ENCODE results near the gene ETV5.

ETV5 gene

GRCh38 chr3:186095561-186096081 is 13.3 kb downstream of the ETV5 start:
- no peak for DNase-seq (ENCODE audit: low spot score)

GRCh38 chr3:186094696-186095425 is 14.0 kb downstream of the ETV5 start:
- DNase-seq (ENCODE audit: low spot score) = no peak

GRCh38 chr3:186094271-186094670 is 14.6 kb downstream of the ETV5 start:
- DNase-seq (ENCODE audit: low spot score) = no peak

DNA sequence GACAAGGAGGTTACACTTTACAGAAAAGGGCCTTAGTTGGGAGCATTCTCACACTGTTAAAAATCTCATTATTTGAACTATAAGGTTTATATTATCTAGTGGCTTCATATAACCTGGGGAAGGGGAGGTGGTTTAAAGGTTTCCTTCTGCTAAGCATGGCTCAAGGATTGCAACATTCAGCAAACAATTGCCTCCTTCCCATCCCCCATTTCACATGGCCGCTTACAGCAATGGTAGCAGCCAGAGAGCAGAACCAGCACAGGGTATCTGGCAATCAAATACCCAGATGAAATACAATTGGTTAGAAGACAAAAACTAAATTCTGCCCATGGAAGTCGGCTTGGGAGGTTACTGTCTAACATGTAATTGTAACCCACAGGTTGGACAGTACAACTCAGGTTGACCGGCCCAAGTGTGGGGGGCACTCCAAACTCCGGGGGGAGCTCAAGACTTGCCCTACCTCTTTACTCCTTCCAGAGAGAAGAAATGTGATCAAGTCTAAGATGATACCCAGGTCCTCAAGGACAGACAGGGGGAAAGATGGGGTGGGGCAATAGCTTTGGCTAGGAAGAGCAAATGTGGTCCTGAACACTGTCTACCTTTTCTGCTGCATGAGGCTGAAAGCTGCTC is 15.5 kb downstream of the ETV5 start:
- no peak for DNase-seq (ENCODE audit: low spot score)

GRCh38 chr3:186092360-186093070 is 16.4 kb downstream of the ETV5 start:
- no peak for DNase-seq (ENCODE audit: low spot score)

DNA sequence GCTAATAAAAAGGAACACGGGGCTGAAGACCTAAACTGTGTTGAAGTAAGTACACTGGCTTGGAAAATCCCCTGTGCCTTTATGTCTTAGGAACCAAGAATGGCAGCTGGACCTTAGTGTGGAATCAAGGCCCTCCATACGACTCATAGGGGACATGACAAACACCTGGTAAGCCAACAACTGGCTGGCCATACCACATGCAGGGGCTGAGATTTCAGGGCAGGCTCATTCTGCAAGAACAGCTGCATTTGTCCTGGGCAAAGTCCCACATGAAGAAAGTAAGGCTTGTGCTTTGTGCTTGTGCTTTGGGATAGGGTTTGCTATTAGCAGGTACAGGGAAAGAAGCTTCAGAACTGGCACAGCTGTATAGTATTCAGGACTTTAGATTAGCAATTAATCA is 18.0 kb downstream of the ETV5 start:
- no peak for DNase-seq (ENCODE audit: low spot score)

DNA sequence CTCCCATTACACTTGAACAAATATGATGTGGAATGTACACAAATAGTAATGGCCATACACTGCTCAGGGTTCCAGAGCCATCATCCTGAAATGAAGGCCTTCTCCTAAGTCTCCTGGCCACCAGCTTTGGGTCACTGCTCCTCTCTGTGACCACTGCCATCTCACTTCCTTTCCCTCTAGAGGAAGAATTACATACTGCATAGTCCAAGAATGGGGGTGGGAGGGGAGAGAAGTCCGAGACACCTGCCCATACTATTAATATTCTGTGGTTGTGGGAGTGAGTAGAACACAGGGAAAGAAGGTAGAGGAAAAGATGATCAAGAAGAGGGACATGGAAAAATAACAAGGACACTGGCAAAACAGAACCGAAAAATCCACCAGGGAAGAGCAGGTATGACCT is 20.6 kb downstream of the ETV5 start:
- DNase-seq (ENCODE audit: low spot score) = no peak

DNA sequence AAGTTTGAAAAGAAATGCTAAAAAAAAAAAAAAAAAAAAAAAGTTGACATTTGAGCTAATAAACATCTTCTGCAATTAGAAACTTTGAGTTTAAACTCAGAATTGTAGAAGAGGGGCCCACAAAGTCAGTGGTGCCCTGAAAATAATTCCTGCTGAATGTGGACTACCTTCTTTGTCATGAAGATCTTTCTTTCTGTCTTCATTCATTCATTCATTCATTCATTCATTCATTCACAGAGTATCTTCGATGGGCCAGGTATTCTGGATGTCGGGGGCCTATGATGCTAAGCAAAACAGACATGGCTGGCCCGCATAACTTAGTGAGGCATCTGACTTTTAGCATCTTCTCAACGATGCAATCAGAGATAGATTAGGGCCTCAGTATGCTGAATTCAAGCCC is 24.6 kb downstream of the ETV5 start:
- no peak for DNase-seq (ENCODE audit: low spot score)

DNA sequence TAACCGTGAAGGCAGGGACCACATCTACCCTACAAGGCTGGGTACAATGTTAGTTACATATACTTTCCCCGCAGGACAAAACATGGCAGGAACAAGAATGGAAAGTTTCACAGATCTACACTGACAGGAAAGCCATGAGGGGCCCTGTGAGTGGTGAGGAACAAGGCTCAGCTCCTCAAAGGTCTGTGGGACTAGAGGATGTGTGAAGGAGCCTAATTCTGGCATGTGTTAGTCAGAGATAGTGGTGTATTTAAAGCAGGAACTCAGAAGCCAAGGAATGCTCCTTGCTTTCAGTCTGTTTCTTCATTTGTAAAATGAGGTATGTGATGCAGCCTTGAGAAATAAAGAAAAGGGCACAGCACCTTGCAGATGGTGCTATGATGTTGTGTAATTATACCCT is 25.1 kb downstream of the ETV5 start:
- DNase-seq (ENCODE audit: low spot score) = no peak

- no peak for DNase-seq (ENCODE audit: low spot score)
Observed at GRCh38 chr3:186082150-186082549, 26.7 kb downstream of the ETV5 start.

- DNase-seq (ENCODE audit: low spot score) = no peak
Observed at GRCh38 chr3:186081678-186082077, 27.2 kb downstream of the ETV5 start.

- no peak for DNase-seq (ENCODE audit: low spot score)
Observed at GRCh38 chr3:186080849-186081438, 27.9 kb downstream of the ETV5 start.

- no peak for DNase-seq (ENCODE audit: low spot score)
Observed at GRCh38 chr3:186079925-186080324, 29.0 kb downstream of the ETV5 start.

DNA sequence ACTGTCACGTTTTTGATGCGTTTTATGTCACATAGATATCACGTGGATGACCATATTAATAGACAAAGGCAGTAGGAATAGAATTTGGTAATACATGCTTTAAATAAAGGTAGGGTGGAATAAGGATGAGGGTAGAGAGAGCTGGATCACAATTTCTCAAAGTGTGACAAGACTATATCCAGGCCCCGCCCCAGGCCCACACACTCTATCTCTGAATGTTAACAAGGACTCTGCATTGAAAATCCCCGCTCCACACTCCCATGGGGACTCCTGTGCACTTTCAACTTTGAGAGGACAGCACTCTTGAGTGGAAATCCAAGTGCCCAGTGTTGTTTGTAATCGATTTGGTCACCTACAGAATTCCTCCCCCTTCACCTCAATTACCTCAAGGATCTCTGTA is 31.4 kb downstream of the ETV5 start:
- DNase-seq (ENCODE audit: low spot score) = no peak

GRCh38 chr3:186075931-186076567 is 32.8 kb downstream of the ETV5 start:
- no peak for DNase-seq (ENCODE audit: low spot score)

- no peak for DNase-seq (ENCODE audit: low spot score)
Observed at GRCh38 chr3:186075489-186075888, 33.4 kb downstream of the ETV5 start.

- no peak for DNase-seq (ENCODE audit: low spot score)
Observed at GRCh38 chr3:186073641-186074040, 35.2 kb downstream of the ETV5 start.

DNA sequence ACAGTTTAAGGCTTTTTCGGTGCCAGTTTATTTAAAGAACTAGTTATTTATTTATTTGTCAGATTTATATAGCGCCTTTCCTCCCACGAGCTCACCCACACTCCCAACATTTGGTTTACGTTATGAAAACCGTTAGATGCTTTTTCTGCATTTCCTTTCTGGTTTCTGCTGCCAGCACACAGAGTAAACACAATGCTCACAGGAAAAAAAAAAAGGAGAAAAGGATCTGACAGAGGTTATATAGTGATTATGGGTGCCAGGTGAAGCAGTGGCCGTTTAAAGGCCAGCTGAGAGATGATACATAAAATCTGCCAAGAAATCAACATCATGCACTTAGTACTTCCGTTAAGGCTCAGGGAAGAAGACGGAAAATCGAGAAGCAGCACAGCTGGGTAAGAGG is 37.9 kb downstream of the ETV5 start:
- DNase-seq (ENCODE audit: low spot score) = no peak

DNA sequence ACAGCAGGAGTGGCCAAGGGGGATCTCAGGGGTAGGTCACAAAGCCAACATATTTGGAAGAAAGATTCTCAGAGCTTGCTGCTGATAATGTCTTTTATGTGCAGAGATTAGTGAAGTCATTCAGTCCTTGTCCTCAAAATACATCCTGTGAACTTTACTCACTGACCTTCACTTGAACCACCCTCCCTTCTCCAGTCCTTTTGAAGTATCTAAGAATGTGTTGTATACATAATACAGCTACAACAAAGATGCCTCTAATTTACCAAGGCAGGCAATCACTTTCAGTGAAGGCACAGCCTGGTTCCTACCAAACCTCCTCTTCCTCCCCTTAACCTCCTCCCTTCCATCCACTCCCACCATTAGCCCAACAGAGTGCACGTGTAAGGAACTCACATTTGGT is 38.3 kb downstream of the ETV5 start:
- DNase-seq (ENCODE audit: low spot score) = no peak

GRCh38 chr3:186070133-186070532 is 38.8 kb downstream of the ETV5 start:
- no peak for DNase-seq (ENCODE audit: low spot score)

GRCh38 chr3:186069199-186069598 is 39.7 kb downstream of the ETV5 start:
- DNase-seq (ENCODE audit: low spot score) = no peak

GRCh38 chr3:186068243-186068552 is 40.7 kb downstream of the ETV5 start:
- no peak for DNase-seq (ENCODE audit: low spot score)
